ENCODE data around the gene PPT1. TPM values are rescaled to one million over a fixed set of nuclear protein-coding genes. Genes with fewer than 3 reads are reported as not detected.

The PPT1 gene
- total RNA-seq, 1 experiment from 2014 or later, result 154 TPM

DNA sequence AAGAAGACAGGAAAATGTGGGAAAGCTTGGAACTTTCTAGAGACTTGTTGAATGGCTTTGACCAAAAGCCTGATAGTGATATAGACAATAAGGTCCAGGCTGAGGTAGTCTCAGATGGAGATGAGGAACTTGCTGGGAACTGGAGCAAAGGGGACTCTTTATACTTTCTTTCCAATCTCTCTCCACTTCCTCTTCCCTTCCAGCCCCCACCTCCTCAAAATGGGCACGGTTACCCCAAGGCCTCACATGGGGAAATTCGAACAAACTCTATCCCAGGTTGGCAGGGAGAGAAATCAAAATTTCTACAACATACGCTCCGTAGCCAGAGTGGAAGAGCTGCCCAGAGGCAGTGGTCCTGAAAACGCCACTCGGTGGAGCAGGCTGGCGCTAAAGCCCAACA lies 15.2 kb downstream of the PPT1 start:
- BruUV-seq (replicated peaks), result no TSS peak
- intact Hi-C loops (cut with micrococcal nuclease; ENCODE audit: unreplicated experiment), result no loop called here
- Histone ChIP-seq H3K4me2 (no peak overlapping the region), H4K20me1 (ENCODE audit: insufficient read depth) (no peaks in the 10 kb centered on the region), H3K79me2 (ENCODE audit: low read depth) (peaks cover 11% of the 10 kb centered on the region; the same call in 1 of the 2 replicates), H3F3A (ENCODE audit: insufficient read depth, low read depth) (peaks cover 44% of the 10 kb centered on the region), H3K9me3 (ENCODE audit: insufficient read depth, low read depth) (no peaks in the 10 kb centered on the region), H3K27me3 (ENCODE audit: insufficient read depth, low read depth) (no peaks in the 10 kb centered on the region), H3K27ac (no peak overlapping the region), H3K4me1 (replicated peaks; ENCODE audit: insufficient read depth) (no peaks in the 10 kb centered on the region), H3K36me3 (ENCODE audit: low read depth) (peaks cover 39% of the 10 kb centered on the region), H3K4me3 (no peak overlapping the region), H3K9me2 (ENCODE audit: insufficient read depth) (no peaks in the 10 kb centered on the region), H2AFZ (no peak overlapping the region)
- ChIA-PET POLR2A (ENCODE audit: unreplicated experiment) (no interaction called here), CTCF (no interaction called here)
- DNase-seq, result no peak
- TF ChIP-seq, protein P1, sequence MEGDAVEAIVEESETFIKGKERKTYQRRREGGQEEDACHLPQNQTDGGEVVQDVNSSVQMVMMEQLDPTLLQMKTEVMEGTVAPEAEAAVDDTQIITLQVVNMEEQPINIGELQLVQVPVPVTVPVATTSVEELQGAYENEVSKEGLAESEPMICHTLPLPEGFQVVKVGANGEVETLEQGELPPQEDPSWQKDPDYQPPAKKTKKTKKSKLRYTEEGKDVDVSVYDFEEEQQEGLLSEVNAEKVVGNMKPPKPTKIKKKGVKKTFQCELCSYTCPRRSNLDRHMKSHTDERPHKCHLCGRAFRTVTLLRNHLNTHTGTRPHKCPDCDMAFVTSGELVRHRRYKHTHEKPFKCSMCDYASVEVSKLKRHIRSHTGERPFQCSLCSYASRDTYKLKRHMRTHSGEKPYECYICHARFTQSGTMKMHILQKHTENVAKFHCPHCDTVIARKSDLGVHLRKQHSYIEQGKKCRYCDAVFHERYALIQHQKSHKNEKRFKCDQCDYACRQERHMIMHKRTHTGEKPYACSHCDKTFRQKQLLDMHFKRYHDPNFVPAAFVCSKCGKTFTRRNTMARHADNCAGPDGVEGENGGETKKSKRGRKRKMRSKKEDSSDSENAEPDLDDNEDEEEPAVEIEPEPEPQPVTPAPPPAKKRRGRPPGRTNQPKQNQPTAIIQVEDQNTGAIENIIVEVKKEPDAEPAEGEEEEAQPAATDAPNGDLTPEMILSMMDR (conservative IDR thresholded peaks at IDR 0.05), result no peak
- no peak for TF ChIP-seq EZH2 (IDR thresholded peaks at IDR 0.05; ENCODE audit: low read depth)

DNA sequence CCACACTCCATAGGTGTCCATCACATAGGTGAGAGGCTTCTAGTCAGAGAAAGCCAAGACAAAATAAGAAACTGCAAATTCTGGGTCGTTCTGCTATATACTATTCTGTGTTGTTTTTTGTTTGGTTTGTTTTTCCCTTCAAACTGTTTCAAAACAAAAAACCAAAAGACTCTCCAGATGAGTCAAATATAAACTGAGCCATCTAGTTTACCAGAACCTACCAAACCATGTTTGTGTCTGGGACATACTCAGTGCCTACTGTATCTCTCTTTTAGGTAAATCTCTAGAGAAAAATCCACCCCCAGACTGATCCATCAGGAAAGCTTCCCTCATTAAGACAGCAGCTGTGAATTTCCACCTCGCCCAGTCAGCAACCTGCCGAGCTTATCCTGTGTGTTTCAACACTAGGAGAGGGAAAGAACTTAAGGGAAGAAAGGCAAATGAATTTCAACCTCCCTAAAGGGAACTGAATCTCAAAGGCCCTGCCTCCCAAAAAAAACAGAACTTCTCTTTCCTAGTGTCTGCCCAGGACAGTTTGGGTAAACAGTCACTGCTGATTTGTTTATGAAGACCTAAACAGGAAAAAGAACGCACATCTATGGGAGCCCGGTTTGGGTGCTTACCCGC lies 17.2 kb downstream of the PPT1 start:
- H3K4me1 ChIP-seq (replicated peaks; ENCODE audit: insufficient read depth), result no peaks in the 10 kb centered on the region
- intact Hi-C loops (cut with micrococcal nuclease; ENCODE audit: unreplicated experiment), result loop anchor here (2.0 to 5.0 kb wide), 2 partner anchors 163 to 325 kb away; no protein-coding TSS in a partner anchor
- H3K36me3 ChIP-seq (ENCODE audit: low read depth), result peaks cover 49% of the 10 kb centered on the region
- H3F3A ChIP-seq (ENCODE audit: insufficient read depth, low read depth), result peaks cover 32% of the 10 kb centered on the region
- no peak overlapping the region for H2AFZ ChIP-seq
- peaks cover 11% of the 10 kb centered on the region; the same call in 1 of the 2 replicates for H3K79me2 ChIP-seq (ENCODE audit: low read depth)
- no peaks in the 10 kb centered on the region for H4K20me1 ChIP-seq (ENCODE audit: insufficient read depth)
- CTCF ChIA-PET, result interaction anchor here (0.6 kb wide), 1 partner anchor 120 kb away, joined by 7 read pairs; no protein-coding TSS in a partner anchor
- TF ChIP-seq, protein P1 (conservative IDR thresholded peaks at IDR 0.05), result no peak
- TF ChIP-seq EZH2 (IDR thresholded peaks at IDR 0.05; ENCODE audit: low read depth), result no peak
- no peaks in the 10 kb centered on the region for H3K9me3 ChIP-seq (ENCODE audit: insufficient read depth, low read depth)
- no TSS peak for BruUV-seq (replicated peaks)
- no peaks in the 10 kb centered on the region for H3K9me2 ChIP-seq (ENCODE audit: insufficient read depth)
- no peak overlapping the region for H3K4me2 ChIP-seq
- POLR2A ChIA-PET (ENCODE audit: unreplicated experiment), result interaction anchor here (0.7 kb wide), 1 partner anchor 23 kb away, joined by 16 read pairs; no protein-coding TSS in a partner anchor
- DNase-seq, result no peak
- H3K27me3 ChIP-seq (ENCODE audit: insufficient read depth, low read depth), result no peaks in the 10 kb centered on the region
- H3K4me3 ChIP-seq, result no peak overlapping the region
- H3K27ac ChIP-seq, result no peak overlapping the region

DNA sequence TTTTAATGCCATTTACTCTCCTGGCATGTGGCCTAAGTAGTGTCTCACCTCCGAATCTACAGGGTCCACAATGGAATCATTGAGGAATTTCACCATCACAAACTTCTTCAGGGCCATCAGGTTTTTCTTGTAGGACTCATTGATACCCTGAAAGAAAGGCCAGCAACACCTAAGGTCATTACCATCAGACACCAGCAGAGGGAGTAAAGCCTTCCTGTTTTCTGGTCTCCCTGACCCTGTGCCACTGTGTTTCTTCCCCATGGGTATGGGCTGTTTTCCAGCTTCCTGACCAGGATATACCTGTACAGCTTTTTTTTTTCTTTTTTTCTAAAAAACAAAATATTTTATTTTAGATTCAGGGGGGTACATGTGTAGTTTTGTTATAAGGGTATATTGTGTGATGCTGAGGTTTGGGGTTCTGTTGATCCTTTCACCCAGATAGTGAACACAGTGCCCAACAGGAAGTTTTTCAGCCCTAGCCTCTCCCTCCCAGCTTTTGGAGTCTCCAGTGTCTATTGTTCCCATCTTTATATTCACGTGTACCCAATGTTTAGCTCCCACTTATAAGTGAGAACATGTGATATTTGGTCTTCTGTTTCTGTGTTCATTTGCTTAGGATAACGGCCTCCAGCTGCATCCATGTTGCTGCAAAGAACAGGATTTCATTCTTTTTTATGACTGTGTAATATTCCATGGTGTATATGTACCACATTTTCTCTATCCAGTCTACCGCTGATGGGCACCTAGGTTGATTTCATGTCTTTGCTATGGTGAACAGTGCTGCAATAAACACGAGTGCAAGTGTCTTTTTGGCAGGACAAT lies 18.3 kb downstream of the PPT1 start:
- CTCF ChIA-PET, result interaction anchor here (0.6 to 1.5 kb wide), 6 partner anchors 22 to 472 kb away, joined by 3 to 7 read pairs (median 3); no protein-coding TSS in a partner anchor
- peaks cover 51% of the 10 kb centered on the region for H3K36me3 ChIP-seq (ENCODE audit: low read depth)
- intact Hi-C loops (cut with micrococcal nuclease; ENCODE audit: unreplicated experiment), result loop anchor here (2.0 to 5.0 kb wide), 2 partner anchors 161 to 326 kb away; no protein-coding TSS in a partner anchor

More for the DNA sequence above, 18.3 kb downstream of the PPT1 start:
- Histone ChIP-seq H3K27me3 (ENCODE audit: insufficient read depth, low read depth) (no peaks in the 10 kb centered on the region), H3K4me2 (no peak overlapping the region), H3K4me1 (replicated peaks; ENCODE audit: insufficient read depth) (no peaks in the 10 kb centered on the region), H4K20me1 (ENCODE audit: insufficient read depth) (peaks cover 4% of the 10 kb centered on the region; the same call in 1 of the 2 replicates), H3K9me3 (ENCODE audit: insufficient read depth, low read depth) (no peaks in the 10 kb centered on the region), H3K27ac (no peak overlapping the region), H3K79me2 (ENCODE audit: low read depth) (peaks cover 2% of the 10 kb centered on the region; the same call in 1 of the 2 replicates), H2AFZ (no peak overlapping the region), H3F3A (ENCODE audit: insufficient read depth, low read depth) (peaks cover 43% of the 10 kb centered on the region), H3K4me3 (no peak overlapping the region), H3K9me2 (ENCODE audit: insufficient read depth) (no peaks in the 10 kb centered on the region)
- peak; percentile 65 to 73 for DNase-seq
- no TSS peak for BruUV-seq (replicated peaks)
- TF ChIP-seq, protein P1 (conservative IDR thresholded peaks at IDR 0.05), result peak; percentile 93
- TF ChIP-seq EZH2 (IDR thresholded peaks at IDR 0.05; ENCODE audit: low read depth), result no peak
- POLR2A ChIA-PET (ENCODE audit: unreplicated experiment), result interaction anchor here (0.6 to 0.7 kb wide), 6 partner anchors 12 to 514 kb away, joined by 3 to 16 read pairs (median 6); no protein-coding TSS in a partner anchor

All from PC-9 (cell line).